Spleen (tissue), 7 donors: Measurements from ENCODE around the gene MBNL2.

Source experiments
- CTCF ChIP-seq, 11 experiments: fragments of 200-600 bp in 7 of 11; fragments of 450-650 bp in 4 of 11; sonication (generic) in 4 of 11; IDR thresholded peaks in 8 of 11; conservative IDR thresholded peaks in 3 of 11; 1 replicate in 7 of 11; 2 replicates in 4 of 11; pipeline versions ENCODE4 v1.4.0 to v1.8.0; 2016 to 2021; ENCODE audit warnings: antibody characterized with exemption in 11 of 11, inconsistent platforms in 4 of 11, mild to moderate bottlenecking in 1 of 11
- POLR2A ChIP-seq, 3 donors: fragments of 450-650 bp; IDR thresholded peaks; one replicate each; pipeline ENCODE4 v1.5.1; 2017; ENCODE audit warnings: antibody characterized with exemption in 3 of 3, mild to moderate bottlenecking in 1 of 3
- donor health status: DM: no; HTN: no; CAD: no; lungs with moderate emphysema.
- donor health status: DM: no; HTN: no; CAD: no.
- donor health status: DM: no; HTN: no; CAD: no.

DNA sequence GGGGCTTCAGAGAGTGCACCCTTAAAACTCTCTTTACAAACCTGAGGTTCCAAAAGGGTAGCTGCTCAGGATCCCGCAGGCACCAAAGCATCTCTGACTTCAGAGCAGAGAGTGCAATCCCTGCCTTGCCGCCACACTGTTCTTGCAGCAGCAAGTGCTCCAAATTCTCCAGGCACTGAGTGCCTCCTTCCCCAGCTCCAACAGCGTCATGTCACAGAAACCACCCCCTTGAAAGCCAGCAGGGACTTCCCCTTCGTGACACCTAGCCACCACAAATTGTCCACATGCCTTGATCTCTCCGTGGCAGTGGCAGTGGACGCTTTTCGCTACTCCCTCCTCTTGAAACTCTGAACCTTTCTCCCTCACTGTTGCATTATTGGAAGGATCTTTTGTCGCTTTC is 39.9 kb downstream of the MBNL2 start:
- TF ChIP-seq CTCF (IDR thresholded peaks at IDR 0.05 in 8 of 11, conservative IDR thresholded peaks at IDR 0.05 in 3 of 11) (no peak), POLR2A (IDR thresholded peaks at IDR 0.05) (no peak)
